ENCODE data around the gene ZFYVE28. TPM values are rescaled to one million over a fixed set of nuclear protein-coding genes. Genes with fewer than 3 reads are reported as not detected.
"Not testable (repeated sequence)": the region's sequence is repeated elsewhere in the genome, so short reads cannot be mapped to it uniquely, and the experiment has no call there.

ZFYVE28 gene
- total RNA-seq, 1 experiment from 2014 or later, result 0.82 TPM

DNA sequence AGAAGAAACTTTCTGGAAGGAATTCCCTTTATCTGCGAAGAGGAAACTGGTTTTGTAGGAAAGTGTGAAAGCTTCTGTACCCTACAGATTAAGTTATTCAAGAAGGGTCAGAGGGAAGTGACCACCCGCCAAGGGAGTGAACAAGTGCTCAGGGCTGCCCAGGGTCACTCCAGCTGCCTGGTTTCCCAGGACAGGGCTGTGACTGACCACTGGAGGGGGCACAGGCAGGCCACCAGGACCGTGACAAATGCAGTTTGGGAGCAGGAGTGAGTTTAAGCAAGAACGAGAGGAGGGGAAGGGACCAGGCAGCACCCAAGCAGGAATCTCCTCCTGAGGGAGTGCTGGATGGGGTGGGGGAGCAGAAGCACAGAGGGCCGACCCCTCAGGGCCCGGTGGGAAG lies 34.2 kb downstream of the ZFYVE28 start:
- no TSS peak for BruUV-seq (replicated peaks)
- H3K4me3 ChIP-seq (ENCODE audit: low read depth, low read length), result no peak overlapping the region
- H3K27me3 ChIP-seq (replicated peaks; ENCODE audit: control insufficient read depth, insufficient read depth, low read length), result no peaks in the 10 kb centered on the region
- ChIA-PET POLR2A (no interaction called here), CTCF (no interaction called here)
- no peaks in the 10 kb centered on the region for H3K9me3 ChIP-seq
- no peak for DNase-seq
- intact Hi-C loops (cut with micrococcal nuclease; ENCODE audit: unreplicated experiment), result no loop called here
- H3K36me3 ChIP-seq (ENCODE audit: control insufficient read depth, insufficient read depth, low read length), result no peaks in the 10 kb centered on the region
- Mint-ChIP-seq H3K4me1 (ENCODE audit: low read depth, unreplicated experiment) (no peaks in the 10 kb centered on the region), H3K27me3 (ENCODE audit: insufficient read depth, unreplicated experiment) (no peaks in the 10 kb centered on the region), H3K27ac (ENCODE audit: unreplicated experiment) (no peak overlapping the region), H3K36me3 (ENCODE audit: insufficient read depth, unreplicated experiment) (no peaks in the 10 kb centered on the region), H3K4me3 (ENCODE audit: unreplicated experiment) (no peak overlapping the region), H3K9me3 (ENCODE audit: unreplicated experiment) (no peaks in the 10 kb centered on the region)
- H3K4me1 ChIP-seq, result no peaks in the 10 kb centered on the region
- TF ChIP-seq, protein P1, sequence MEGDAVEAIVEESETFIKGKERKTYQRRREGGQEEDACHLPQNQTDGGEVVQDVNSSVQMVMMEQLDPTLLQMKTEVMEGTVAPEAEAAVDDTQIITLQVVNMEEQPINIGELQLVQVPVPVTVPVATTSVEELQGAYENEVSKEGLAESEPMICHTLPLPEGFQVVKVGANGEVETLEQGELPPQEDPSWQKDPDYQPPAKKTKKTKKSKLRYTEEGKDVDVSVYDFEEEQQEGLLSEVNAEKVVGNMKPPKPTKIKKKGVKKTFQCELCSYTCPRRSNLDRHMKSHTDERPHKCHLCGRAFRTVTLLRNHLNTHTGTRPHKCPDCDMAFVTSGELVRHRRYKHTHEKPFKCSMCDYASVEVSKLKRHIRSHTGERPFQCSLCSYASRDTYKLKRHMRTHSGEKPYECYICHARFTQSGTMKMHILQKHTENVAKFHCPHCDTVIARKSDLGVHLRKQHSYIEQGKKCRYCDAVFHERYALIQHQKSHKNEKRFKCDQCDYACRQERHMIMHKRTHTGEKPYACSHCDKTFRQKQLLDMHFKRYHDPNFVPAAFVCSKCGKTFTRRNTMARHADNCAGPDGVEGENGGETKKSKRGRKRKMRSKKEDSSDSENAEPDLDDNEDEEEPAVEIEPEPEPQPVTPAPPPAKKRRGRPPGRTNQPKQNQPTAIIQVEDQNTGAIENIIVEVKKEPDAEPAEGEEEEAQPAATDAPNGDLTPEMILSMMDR (IDR thresholded peaks at IDR 0.05; ENCODE audit: insufficient read depth in 1 of 2, low read depth in 1 of 2, low read length in 1 of 2, severe bottlenecking in 1 of 2, unreplicated experiment in 1 of 2), result peak in 1 of 2 experiments; percentile 34

DNA sequence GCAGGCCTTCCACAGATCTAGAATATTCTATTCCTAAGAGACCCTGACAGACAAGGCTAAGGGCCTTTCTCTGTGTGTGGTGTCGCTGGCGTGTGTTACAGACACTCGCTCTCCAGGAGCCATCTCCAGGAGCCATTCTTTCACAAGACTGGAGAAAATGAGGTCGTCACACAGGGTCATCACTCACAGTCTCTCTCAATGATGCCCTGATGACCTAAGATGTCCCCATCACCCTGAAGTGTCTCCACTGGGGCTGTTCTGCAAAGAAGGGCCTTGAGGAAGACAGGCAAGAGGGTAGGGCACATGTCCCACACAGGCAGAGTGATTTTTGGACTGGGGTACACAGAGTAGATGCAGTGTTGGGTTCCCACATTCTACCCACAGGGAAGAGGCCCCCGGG lies 34.7 kb downstream of the ZFYVE28 start:
- no peak for DNase-seq
- H3K27ac Mint-ChIP-seq (ENCODE audit: unreplicated experiment), result no peak overlapping the region
- no peaks in the 10 kb centered on the region for H3K36me3 Mint-ChIP-seq (ENCODE audit: insufficient read depth, unreplicated experiment)
- BruUV-seq (replicated peaks), result no TSS peak
- no peaks in the 10 kb centered on the region for H3K27me3 Mint-ChIP-seq (ENCODE audit: insufficient read depth, unreplicated experiment)
- Histone ChIP-seq H3K4me1 (no peaks in the 10 kb centered on the region), H3K4me3 (ENCODE audit: low read depth, low read length) (no peak overlapping the region), H3K9me3 (no peaks in the 10 kb centered on the region), H3K27me3 (replicated peaks; ENCODE audit: control insufficient read depth, insufficient read depth, low read length) (no peaks in the 10 kb centered on the region), H3K36me3 (ENCODE audit: control insufficient read depth, insufficient read depth, low read length) (no peaks in the 10 kb centered on the region)
- no peaks in the 10 kb centered on the region for H3K9me3 Mint-ChIP-seq (ENCODE audit: unreplicated experiment)
- POLR2A ChIA-PET, result no interaction called here
- no peaks in the 10 kb centered on the region for H3K4me1 Mint-ChIP-seq (ENCODE audit: low read depth, unreplicated experiment)
- no peak overlapping the region for H3K4me3 Mint-ChIP-seq (ENCODE audit: unreplicated experiment)
- TF ChIP-seq, protein P1 (IDR thresholded peaks at IDR 0.05; ENCODE audit: insufficient read depth in 1 of 2, low read depth in 1 of 2, low read length in 1 of 2, severe bottlenecking in 1 of 2, unreplicated experiment in 1 of 2), result no peak
- CTCF ChIA-PET, result no interaction called here
- intact Hi-C loops (cut with micrococcal nuclease; ENCODE audit: unreplicated experiment), result no loop called here

DNA sequence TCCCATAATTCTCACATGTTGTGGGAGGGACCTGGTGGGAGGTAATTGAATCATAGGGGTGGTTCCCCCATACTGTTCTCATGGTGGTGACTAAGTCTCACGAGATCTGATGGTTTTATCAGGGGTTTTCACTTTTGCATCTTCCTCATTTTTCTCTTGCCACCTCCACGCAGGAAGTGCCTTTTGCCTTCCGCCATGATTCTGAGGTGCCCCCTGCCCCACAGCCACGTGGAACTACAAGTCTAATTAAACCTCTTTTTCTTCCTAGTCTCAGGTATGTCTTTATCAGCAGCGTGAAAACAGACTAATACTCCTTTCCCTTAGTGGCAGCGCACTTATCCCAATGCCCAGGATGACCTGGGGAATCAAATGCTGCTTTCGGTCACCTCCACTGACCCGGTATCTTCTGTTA lies 35.2 kb downstream of the ZFYVE28 start:
- H3K27me3 Mint-ChIP-seq (ENCODE audit: insufficient read depth, unreplicated experiment); H3K4me1 ChIP-seq; H3K4me3 ChIP-seq (ENCODE audit: low read depth, low read length); H3K27ac Mint-ChIP-seq (ENCODE audit: unreplicated experiment); H3K9me3 ChIP-seq; H3K4me1 Mint-ChIP-seq (ENCODE audit: low read depth, unreplicated experiment); POLR2A ChIA-PET; H3K27me3 ChIP-seq (replicated peaks; ENCODE audit: control insufficient read depth, insufficient read depth, low read length); H3K36me3 Mint-ChIP-seq (ENCODE audit: insufficient read depth, unreplicated experiment); H3K9me3 Mint-ChIP-seq (ENCODE audit: unreplicated experiment); H3K36me3 ChIP-seq (ENCODE audit: control insufficient read depth, insufficient read depth, low read length); BruUV-seq (replicated peaks); DNase-seq; CTCF ChIA-PET; intact Hi-C loops (cut with micrococcal nuclease; ENCODE audit: unreplicated experiment); H3K4me3 Mint-ChIP-seq (ENCODE audit: unreplicated experiment): not testable (repeated sequence)

DNA sequence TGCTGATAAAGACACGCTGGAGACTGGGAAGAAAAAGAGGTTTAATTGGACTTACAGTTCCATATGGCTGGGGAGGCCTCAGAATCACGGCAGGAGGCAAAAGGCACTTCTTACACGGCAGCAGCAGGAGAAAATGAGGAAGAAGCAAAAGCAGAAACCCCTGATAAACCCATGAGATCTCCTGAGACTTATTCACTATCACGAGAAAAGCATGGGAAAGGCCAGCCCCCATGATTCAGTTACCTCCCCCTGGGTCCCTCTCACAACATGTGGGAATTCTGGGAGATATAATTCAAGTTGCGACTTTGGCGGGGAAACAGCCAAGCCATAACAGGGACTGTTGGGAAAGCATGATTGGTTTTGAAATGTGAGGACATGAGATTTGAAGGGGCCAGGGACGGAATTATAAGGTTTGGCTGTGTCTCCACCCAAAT lies 35.7 kb downstream of the ZFYVE28 start:
- DNase-seq; H3K36me3 ChIP-seq (ENCODE audit: control insufficient read depth, insufficient read depth, low read length); POLR2A ChIA-PET; H3K27me3 ChIP-seq (replicated peaks; ENCODE audit: control insufficient read depth, insufficient read depth, low read length); H3K9me3 Mint-ChIP-seq (ENCODE audit: unreplicated experiment); H3K4me3 ChIP-seq (ENCODE audit: low read depth, low read length); intact Hi-C loops (cut with micrococcal nuclease; ENCODE audit: unreplicated experiment); H3K4me1 Mint-ChIP-seq (ENCODE audit: low read depth, unreplicated experiment); H3K4me1 ChIP-seq; H3K36me3 Mint-ChIP-seq (ENCODE audit: insufficient read depth, unreplicated experiment); BruUV-seq (replicated peaks); H3K4me3 Mint-ChIP-seq (ENCODE audit: unreplicated experiment); CTCF ChIA-PET; H3K27me3 Mint-ChIP-seq (ENCODE audit: insufficient read depth, unreplicated experiment); H3K27ac Mint-ChIP-seq (ENCODE audit: unreplicated experiment); H3K9me3 ChIP-seq: not testable (repeated sequence)

DNA sequence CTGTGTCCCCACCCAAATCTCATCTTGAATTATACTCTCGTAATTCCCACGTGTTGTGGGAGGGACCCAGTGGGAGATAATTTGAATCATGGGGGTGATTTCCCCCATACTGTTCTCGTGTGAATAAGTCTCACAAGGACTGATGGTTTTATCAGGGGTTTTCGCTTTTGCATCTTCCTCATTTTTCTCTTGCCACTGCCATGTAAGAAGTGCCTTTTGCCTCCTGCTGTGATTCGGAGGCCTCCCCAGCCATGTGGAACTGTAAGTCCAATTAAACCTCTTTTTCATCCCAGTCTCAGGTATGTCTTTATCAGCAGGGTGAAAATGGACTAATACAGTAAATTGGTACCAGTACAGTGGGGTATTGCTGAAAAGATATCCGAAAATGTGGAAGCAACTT lies 37.9 kb downstream of the ZFYVE28 start:
- POLR2A ChIA-PET; H3K4me3 ChIP-seq (ENCODE audit: low read depth, low read length); H3K4me1 Mint-ChIP-seq (ENCODE audit: low read depth, unreplicated experiment); DNase-seq; H3K27ac Mint-ChIP-seq (ENCODE audit: unreplicated experiment); H3K36me3 Mint-ChIP-seq (ENCODE audit: insufficient read depth, unreplicated experiment); CTCF ChIA-PET; H3K9me3 Mint-ChIP-seq (ENCODE audit: unreplicated experiment); H3K27me3 ChIP-seq (replicated peaks; ENCODE audit: control insufficient read depth, insufficient read depth, low read length); H3K27me3 Mint-ChIP-seq (ENCODE audit: insufficient read depth, unreplicated experiment); H3K4me3 Mint-ChIP-seq (ENCODE audit: unreplicated experiment); H3K4me1 ChIP-seq; intact Hi-C loops (cut with micrococcal nuclease; ENCODE audit: unreplicated experiment); BruUV-seq (replicated peaks); H3K36me3 ChIP-seq (ENCODE audit: control insufficient read depth, insufficient read depth, low read length); H3K9me3 ChIP-seq: not testable (repeated sequence)

Data from Caco-2 (cell line).